Gastroesophageal sphincter (tissue), 3 donors: ENCODE measurements around the gene PDSS1.

Source experiments
- CTCF ChIP-seq, 4 experiments: fragments of 200-600 bp in 2 of 4; fragments of 450-650 bp in 2 of 4; sonication (generic) in 1 of 4; IDR thresholded peaks; one replicate each; pipeline ENCODE4 v1.5.1; 2017 to 2019; ENCODE audit warnings: antibody characterized with exemption in 4 of 4, mild to moderate bottlenecking in 2 of 4, moderate library complexity in 2 of 4
- POLR2A ChIP-seq, 2 donors: fragments of 450-650 bp; IDR thresholded peaks; one replicate each; pipeline ENCODE4 v1.6.1; 2017; ENCODE audit warnings: antibody characterized with exemption in 2 of 2, mild to moderate bottlenecking in 2 of 2, moderate library complexity in 1 of 2

GRCh38 chr10:26790221-26790995 is 92.9 kb downstream of the PDSS1 start:
- no peak for TF ChIP-seq CTCF (IDR thresholded peaks at IDR 0.05)
- TF ChIP-seq POLR2A (IDR thresholded peaks at IDR 0.05) = no peak
